Measurements from ENCODE around the gene CLDN22.

The CLDN22 gene

GRCh38 chr4:183320211-183321059, at the start of gene CLDN22:
TSS of gene CLDN22 (minus strand) at chr4:183320276. CDS start at chr4:183320218, 58 bp downstream.
- no peak for DNase-seq (ENCODE audit: low spot score)

DNA sequence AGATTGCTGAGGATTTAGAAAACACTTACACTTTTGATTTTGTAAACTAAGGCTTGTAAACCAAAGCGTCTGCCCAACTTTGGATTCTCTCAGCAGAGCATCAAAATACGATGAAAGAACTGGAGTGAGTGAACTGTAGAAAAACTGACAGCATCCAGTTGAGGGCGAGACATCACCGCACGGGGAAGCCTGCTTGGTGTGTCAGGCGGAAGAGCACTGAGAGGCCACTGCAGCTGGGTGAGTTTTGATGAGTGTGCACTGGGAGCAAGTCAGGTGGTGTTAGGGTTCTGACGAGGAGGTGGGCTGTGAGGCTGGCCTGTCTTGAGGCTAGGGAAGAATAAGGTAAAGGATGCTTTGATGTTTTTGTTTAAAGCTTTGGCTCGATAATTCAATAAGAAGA, 49.0 kb upstream of the CLDN22 start:
- DNase-seq (ENCODE audit: low spot score), result no peak

GRCh38 chr4:183366206-183366835, 46.2 kb upstream of the CLDN22 start:
- no peak for DNase-seq (ENCODE audit: low spot score)

- no peak for DNase-seq (ENCODE audit: low spot score)
Observed at GRCh38 chr4:183364025-183364424, 43.9 kb upstream of the CLDN22 start.

DNA sequence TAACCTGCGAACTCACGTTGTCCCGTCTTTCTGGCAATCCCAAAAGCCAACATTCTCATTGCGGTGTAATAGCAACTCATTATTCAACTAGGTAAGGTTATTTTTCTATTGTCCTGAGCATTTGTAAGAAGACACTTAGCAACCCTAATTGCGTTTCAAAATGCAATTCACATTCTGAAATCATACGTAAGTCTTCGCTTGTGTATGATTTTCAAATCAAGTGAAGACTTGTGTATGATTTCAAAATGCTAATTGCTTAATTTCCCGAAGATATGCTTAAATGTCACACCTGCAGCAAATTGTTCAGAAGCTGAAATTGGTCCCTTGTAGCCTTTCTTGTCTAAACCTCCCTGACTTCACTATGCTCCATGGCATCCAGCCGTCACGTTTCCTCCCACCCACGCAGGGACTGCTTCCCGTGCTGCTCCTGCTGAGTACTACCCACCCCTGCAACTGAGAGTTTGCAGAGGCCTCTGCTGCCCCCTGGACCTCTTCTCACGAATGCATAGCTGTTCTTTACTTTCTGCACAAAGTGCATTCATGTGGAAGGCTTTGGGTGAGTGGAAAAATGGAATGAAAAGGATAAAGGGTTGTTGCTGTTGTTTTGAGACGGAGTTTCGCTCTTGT, 43.0 kb upstream of the CLDN22 start:
- DNase-seq (ENCODE audit: low spot score), result no peak

GRCh38 chr4:183362036-183362435, 42.0 kb upstream of the CLDN22 start:
- DNase-seq (ENCODE audit: low spot score), result no peak

DNA sequence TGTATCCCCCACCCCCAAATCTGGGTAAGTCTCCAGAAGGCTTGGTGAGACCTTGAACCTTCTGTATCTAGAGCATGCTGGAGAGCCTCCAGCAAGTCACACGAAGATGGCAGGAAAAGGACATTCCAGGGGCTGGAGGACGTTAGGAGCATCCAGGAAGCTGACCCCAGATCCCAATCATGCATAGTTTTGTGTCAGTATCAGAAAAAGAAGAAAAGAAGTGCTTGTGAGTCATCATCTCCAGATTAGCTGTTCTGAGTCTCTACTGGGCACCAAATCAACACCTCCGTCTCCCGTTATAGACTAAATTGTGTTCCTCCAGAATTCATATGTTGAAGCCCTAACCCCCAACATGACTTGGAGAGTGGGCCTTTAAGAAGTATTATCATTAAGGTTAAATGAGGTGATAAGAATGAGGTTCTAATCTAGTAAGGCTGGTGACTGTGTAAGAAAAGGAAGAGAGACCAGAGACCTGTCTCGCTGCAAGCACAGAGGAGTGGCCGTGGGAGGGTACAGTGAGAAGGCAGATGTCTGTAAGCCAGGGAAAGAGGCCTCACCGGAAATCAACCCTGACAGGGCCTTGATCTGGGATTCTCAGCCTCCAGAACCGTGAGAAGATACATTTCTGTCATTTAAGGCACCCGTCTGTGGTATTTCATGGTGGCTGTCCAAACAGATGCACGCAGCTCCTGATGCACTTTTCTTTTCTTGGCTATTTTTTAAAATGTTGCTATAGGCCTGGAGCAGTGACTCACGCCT, 40.3 kb upstream of the CLDN22 start:
- no peak for DNase-seq (ENCODE audit: low spot score)

DNA sequence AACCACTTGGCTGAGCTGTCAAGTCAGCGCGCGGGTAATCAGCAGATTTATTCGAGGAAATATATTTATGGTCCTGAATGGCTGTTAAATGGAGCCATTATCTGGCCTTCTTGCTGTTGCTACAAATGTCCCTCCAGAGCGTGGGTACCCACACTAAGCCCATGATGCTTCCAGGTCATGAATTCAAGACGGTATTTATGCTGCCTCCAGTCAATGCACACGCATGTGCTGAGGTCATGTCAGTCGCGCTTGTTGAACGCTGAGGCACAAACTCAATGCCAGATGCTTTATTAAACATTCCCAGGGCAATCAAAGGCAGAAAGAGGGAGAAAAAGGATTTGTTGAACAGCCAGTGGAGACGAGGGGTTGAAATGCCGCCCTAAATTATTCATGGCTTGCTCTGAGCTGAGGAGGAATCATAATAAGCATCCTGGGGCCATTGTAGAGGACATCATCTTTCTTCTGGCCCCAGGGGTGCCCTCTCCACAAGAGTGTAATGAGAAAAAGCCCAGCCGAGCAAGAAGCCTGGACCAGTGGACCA, 38.2 kb upstream of the CLDN22 start:
- no peak for DNase-seq (ENCODE audit: low spot score)

GRCh38 chr4:183356931-183357675, 37.0 kb upstream of the CLDN22 start:
- no peak for DNase-seq (ENCODE audit: low spot score)

DNA sequence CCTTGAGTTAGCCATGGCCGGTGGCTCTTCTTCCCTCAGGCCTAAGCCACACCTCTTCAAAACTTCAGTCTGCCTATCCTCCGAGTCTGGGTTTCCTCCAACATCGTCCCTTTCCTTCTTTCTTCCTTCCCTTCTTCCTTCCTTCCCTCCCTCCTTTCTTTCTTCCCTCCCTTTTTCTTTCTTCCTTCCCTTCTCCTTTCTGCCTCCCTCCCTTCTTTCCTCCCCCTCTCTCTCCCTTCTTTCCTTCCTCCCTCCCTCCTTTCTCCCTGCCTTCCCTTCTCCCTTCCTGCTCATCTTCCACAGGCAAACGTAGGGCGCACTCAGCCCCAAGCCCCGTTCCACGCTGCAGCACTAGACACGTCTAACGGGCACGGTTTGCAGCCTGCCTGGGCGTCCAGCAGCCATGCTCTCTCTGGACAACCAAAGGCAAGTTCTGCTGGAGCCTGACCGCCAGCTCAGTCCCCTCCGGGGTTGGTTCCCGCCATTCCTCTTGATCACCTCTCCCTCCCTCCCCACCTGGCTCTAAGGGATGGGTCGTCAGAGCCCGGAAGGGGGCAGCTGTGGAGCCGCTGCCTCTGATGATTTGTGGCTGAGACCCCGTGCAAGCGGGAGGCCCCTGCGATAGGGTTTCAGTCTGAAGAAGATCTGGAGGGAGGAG, 36.2 kb upstream of the CLDN22 start:
- no peak for DNase-seq (ENCODE audit: low spot score)

GRCh38 chr4:183355405-183355804, 35.3 kb upstream of the CLDN22 start:
- DNase-seq (ENCODE audit: low spot score), result no peak

- no peak for DNase-seq (ENCODE audit: low spot score)
Observed at GRCh38 chr4:183354219-183354618, 34.1 kb upstream of the CLDN22 start.

GRCh38 chr4:183353557-183353956, 33.5 kb upstream of the CLDN22 start:
- DNase-seq (ENCODE audit: low spot score), result no peak

- DNase-seq (ENCODE audit: low spot score), result no peak
Observed at GRCh38 chr4:183352546-183352945, 32.5 kb upstream of the CLDN22 start.

DNA sequence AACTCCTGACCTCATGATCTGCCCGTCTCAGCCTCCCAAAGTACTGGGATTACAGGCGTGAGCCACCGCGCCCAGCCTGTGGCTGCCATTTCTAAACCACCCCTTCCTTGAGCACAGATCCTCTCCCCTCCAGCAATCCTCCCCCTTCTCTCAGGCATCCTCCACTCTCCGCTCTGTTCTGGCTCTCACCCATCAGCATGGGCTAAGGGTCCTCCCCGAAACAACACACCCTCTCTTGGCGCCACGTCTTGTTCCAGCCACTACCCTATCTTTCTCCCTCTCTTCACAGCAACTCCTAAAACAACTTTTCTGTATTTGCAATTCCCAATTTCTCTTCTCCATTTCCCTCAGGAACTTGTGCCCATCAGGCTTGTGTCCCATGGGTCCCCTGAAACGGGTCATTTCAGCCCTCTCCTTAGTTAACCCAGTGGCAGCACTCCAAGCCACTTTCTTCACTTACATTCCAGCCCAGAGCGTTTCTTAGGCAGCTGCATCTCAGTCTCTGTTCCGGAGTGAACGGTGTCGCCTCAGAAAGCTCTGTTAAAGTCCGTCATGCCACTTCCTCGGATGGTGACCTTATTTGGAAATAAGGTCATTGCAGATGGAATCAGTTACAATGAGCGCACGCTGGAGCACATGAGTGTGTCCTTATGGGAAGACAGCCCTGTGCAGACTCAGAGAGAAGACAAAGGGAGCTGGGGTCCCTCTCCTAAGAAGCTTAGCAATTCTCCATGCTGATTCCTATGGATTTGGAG, 30.4 kb upstream of the CLDN22 start:
- DNase-seq (ENCODE audit: low spot score), result no peak

- DNase-seq (ENCODE audit: low spot score), result no peak
Observed at GRCh38 chr4:183349673-183350072, 29.6 kb upstream of the CLDN22 start.

GRCh38 chr4:183348706-183349659, 28.9 kb upstream of the CLDN22 start:
- DNase-seq (ENCODE audit: low spot score), result no peak

- DNase-seq (ENCODE audit: low spot score), result no peak
Observed at GRCh38 chr4:183348136-183348535, 28.1 kb upstream of the CLDN22 start.

- DNase-seq (ENCODE audit: low spot score), result no peak
Observed at GRCh38 chr4:183347566-183347965, 27.5 kb upstream of the CLDN22 start.

Data from ecto neural progenitor cell (in vitro differentiated cells).